ENCODE data around the gene IL26. TPM values are rescaled to one million over a fixed set of nuclear protein-coding genes. Genes with fewer than 3 reads are reported as not detected.

Gene IL26
- total and polyA plus RNA-seq, 2 donors (not counting 3 experiments of a cell fraction or from before 2014, with no cell fraction given), result not detected

DNA sequence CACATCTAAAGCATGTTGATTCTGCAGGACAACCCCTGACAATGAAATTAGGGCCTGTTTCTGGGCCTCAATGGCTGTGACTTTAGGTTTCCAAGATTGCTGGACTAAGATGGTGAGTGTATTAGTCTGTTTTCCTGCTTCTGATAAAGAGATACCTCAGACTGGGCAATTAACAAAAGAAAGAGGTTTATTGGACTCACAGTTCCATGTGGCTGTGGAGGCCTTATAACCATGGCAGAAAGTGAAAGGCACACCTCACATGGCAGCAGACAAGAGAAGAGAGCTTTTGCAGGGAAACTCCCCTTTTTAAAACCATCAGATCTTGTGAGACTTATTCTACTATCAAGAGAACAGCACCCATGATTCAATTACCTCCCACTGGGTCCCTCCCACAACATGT, 17.2 kb upstream of the IL26 start:
- Histone ChIP-seq H3K79me2 (ENCODE audit: control insufficient read depth, insufficient read depth, low read length) (no peaks in the 10 kb centered on the region), H3K9me1 (replicated peaks; ENCODE audit: control insufficient read depth, extremely low read depth, insufficient read depth, low read length) (no peaks in the 10 kb centered on the region), H4K20me1 (replicated peaks; ENCODE audit: control insufficient read depth, extremely low read depth, insufficient read depth, low read length) (no peaks in the 10 kb centered on the region), H3K4me1 (ENCODE audit: control insufficient read depth, extremely low read depth, insufficient read depth, low read length) (peaks cover 4% of the 10 kb centered on the region), H3K27me3 (ENCODE audit: control insufficient read depth in 2 of 2, insufficient read depth in 2 of 2, low read length in 2 of 2) (peaks cover 2 to 4% of the 10 kb centered on the region in 2 experiments), H3K9ac (replicated peaks; ENCODE audit: extremely low read depth, insufficient read depth, low read length) (no peak overlapping the region), H3K9me3 (replicated peaks; ENCODE audit: control insufficient read depth, insufficient read depth, low read length) (no peaks in the 10 kb centered on the region), H3K36me3 (ENCODE audit: control insufficient read depth in 2 of 2, extremely low read depth in 1 of 2, insufficient read depth in 2 of 2, low read length in 2 of 2) (no peaks in the 10 kb centered on the region), H3K27ac (ENCODE audit: insufficient read depth, low read depth, low read length) (no peak overlapping the region), H3K4me3 (replicated peaks in 1 of 3; ENCODE audit: insufficient read depth in 1 of 3, low read depth in 1 of 3, low read length in 3 of 3) (no peak overlapping the region), H3K4me2 (ENCODE audit: insufficient read depth, low read length) (no peak overlapping the region), H2AFZ (ENCODE audit: low read depth, low read length) (no peak overlapping the region)
- ChIA-PET CTCF (no interaction called here), POLR2A (no interaction called here)
- BruUV-seq (replicated peaks), result no TSS peak
- TF ChIP-seq JUN (IDR thresholded peaks at IDR 0.05; ENCODE audit: borderline replicate concordance, insufficient read depth, insufficient read length, low read depth) (no peak), MYC (IDR thresholded peaks at IDR 0.05; ENCODE audit: low read depth, low read length) (no peak), GATA2 (IDR thresholded peaks at IDR 0.05; ENCODE audit: insufficient read depth, insufficient read length, low read depth, low read length) (no peak), POLR2A (IDR thresholded peaks at IDR 0.05; ENCODE audit: low read depth, low read length) (no peak)
- TF ChIP-seq, protein P1, sequence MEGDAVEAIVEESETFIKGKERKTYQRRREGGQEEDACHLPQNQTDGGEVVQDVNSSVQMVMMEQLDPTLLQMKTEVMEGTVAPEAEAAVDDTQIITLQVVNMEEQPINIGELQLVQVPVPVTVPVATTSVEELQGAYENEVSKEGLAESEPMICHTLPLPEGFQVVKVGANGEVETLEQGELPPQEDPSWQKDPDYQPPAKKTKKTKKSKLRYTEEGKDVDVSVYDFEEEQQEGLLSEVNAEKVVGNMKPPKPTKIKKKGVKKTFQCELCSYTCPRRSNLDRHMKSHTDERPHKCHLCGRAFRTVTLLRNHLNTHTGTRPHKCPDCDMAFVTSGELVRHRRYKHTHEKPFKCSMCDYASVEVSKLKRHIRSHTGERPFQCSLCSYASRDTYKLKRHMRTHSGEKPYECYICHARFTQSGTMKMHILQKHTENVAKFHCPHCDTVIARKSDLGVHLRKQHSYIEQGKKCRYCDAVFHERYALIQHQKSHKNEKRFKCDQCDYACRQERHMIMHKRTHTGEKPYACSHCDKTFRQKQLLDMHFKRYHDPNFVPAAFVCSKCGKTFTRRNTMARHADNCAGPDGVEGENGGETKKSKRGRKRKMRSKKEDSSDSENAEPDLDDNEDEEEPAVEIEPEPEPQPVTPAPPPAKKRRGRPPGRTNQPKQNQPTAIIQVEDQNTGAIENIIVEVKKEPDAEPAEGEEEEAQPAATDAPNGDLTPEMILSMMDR (IDR thresholded peaks at IDR 0.05; ENCODE audit: extremely low read depth in 1 of 2, insufficient read depth in 1 of 2, low read depth in 1 of 2, low read length in 2 of 2), result no peak
- intact Hi-C loops (cut with micrococcal nuclease) (no loop called here), dilution Hi-C loops (cut with MboI; ENCODE audit: extremely low pct_ligation_motif_present, low sequenced_read_pairs) (no loop called here)
- FAIRE-seq (no peak), DNase-seq (ENCODE audit: low read depth, low spot score) (no peak)

GRCh38 chr12:68240975-68241374, 15.4 kb upstream of the IL26 start:
- POLR2A ChIA-PET, result no interaction called here
- BruUV-seq (replicated peaks), result no TSS peak
- H3K36me3 ChIP-seq (ENCODE audit: control insufficient read depth in 2 of 2, extremely low read depth in 1 of 2, insufficient read depth in 2 of 2, low read length in 2 of 2), result no peaks in the 10 kb centered on the region
- no peaks in the 10 kb centered on the region for H3K9me3 ChIP-seq (replicated peaks; ENCODE audit: control insufficient read depth, insufficient read depth, low read length)
- H3K9ac ChIP-seq (replicated peaks; ENCODE audit: extremely low read depth, insufficient read depth, low read length), result no peak overlapping the region
- H4K20me1 ChIP-seq (replicated peaks; ENCODE audit: control insufficient read depth, extremely low read depth, insufficient read depth, low read length), result no peaks in the 10 kb centered on the region
- no peak overlapping the region for H3K27ac ChIP-seq (ENCODE audit: insufficient read depth, low read depth, low read length)
- H3K79me2 ChIP-seq (ENCODE audit: control insufficient read depth, insufficient read depth, low read length), result no peaks in the 10 kb centered on the region
- dilution Hi-C loops (cut with MboI; ENCODE audit: extremely low pct_ligation_motif_present, low sequenced_read_pairs) (no loop called here), intact Hi-C loops (cut with micrococcal nuclease) (no loop called here)
- FAIRE-seq (peak; percentile 38), DNase-seq (ENCODE audit: low read depth, low spot score) (peak; percentile 8)
- TF ChIP-seq, protein P1 (IDR thresholded peaks at IDR 0.05; ENCODE audit: extremely low read depth in 1 of 2, insufficient read depth in 1 of 2, low read depth in 1 of 2, low read length in 2 of 2), result no peak
- TF ChIP-seq JUN (IDR thresholded peaks at IDR 0.05; ENCODE audit: borderline replicate concordance, insufficient read depth, insufficient read length, low read depth), result no peak
- TF ChIP-seq EZH2 (IDR thresholded peaks at IDR 0.05; ENCODE audit: borderline replicate concordance, low read depth, low read length, severe bottlenecking), result no peak
- TF ChIP-seq GATA2 (IDR thresholded peaks at IDR 0.05; ENCODE audit: insufficient read depth, insufficient read length, low read depth, low read length), result no peak
- TF ChIP-seq MAX (IDR thresholded peaks at IDR 0.05; ENCODE audit: insufficient read depth, insufficient read length), result no peak
- no peak for TF ChIP-seq POLR2A (IDR thresholded peaks at IDR 0.05; ENCODE audit: low read depth, low read length)
- no peak for TF ChIP-seq POLR2AphosphoS5 (IDR thresholded peaks at IDR 0.05; ENCODE audit: insufficient read depth, low read depth, low read length)
- no peak for TF ChIP-seq MYC (IDR thresholded peaks at IDR 0.05; ENCODE audit: low read depth, low read length)
- no peak for TF ChIP-seq FOS (IDR thresholded peaks at IDR 0.05; ENCODE audit: borderline replicate concordance, insufficient read depth, low read length)
- CTCF ChIA-PET, result interaction anchor here (1.1 to 1.9 kb wide), 2 partner anchors 9 to 17 kb away, joined by 4 to 6 read pairs; no protein-coding TSS in a partner anchor
- no peaks in the 10 kb centered on the region for H3K9me1 ChIP-seq (replicated peaks; ENCODE audit: control insufficient read depth, extremely low read depth, insufficient read depth, low read length)
- peak overlapping the region; percentile 29 for H2AFZ ChIP-seq (ENCODE audit: low read depth, low read length)
- peaks cover 4% of the 10 kb centered on the region for H3K4me1 ChIP-seq (ENCODE audit: control insufficient read depth, extremely low read depth, insufficient read depth, low read length)
- no peak overlapping the region for H3K4me2 ChIP-seq (ENCODE audit: insufficient read depth, low read length)
- no peak overlapping the region for H3K4me3 ChIP-seq (replicated peaks in 1 of 3; ENCODE audit: insufficient read depth in 1 of 3, low read depth in 1 of 3, low read length in 3 of 3)
- peaks cover 0 to 3% of the 10 kb centered on the region in 2 experiments for H3K27me3 ChIP-seq (ENCODE audit: control insufficient read depth in 2 of 2, insufficient read depth in 2 of 2, low read length in 2 of 2)
